AG10803 (cell line): ENCODE results near the gene MKKS.

Experiments used
- DNase-seq: peaks from one replicate; pipeline ENCODE4 v3.0.0; 2010; ENCODE audit warnings: low read depth
- H3K4me3 ChIP-seq: 2 replicates; pipeline ENCODE4 v1.5.1; 2011; ENCODE audit warnings: mild to moderate bottlenecking, low read length, control low read depth
- CTCF ChIP-seq: conservative IDR thresholded peaks from 2 replicates; pipeline ENCODE4 v1.5.1; 2011; ENCODE audit warnings: mild to moderate bottlenecking, low read length, control low read depth, inconsistent platforms

MKKS gene

GRCh38 chr20:10415013-10415650 is 18.9 kb downstream of the MKKS start:
- TF ChIP-seq CTCF = no peak
- H3K4me3 ChIP-seq = no peak overlapping the region
- DNase-seq = peak; percentile 25

DNA sequence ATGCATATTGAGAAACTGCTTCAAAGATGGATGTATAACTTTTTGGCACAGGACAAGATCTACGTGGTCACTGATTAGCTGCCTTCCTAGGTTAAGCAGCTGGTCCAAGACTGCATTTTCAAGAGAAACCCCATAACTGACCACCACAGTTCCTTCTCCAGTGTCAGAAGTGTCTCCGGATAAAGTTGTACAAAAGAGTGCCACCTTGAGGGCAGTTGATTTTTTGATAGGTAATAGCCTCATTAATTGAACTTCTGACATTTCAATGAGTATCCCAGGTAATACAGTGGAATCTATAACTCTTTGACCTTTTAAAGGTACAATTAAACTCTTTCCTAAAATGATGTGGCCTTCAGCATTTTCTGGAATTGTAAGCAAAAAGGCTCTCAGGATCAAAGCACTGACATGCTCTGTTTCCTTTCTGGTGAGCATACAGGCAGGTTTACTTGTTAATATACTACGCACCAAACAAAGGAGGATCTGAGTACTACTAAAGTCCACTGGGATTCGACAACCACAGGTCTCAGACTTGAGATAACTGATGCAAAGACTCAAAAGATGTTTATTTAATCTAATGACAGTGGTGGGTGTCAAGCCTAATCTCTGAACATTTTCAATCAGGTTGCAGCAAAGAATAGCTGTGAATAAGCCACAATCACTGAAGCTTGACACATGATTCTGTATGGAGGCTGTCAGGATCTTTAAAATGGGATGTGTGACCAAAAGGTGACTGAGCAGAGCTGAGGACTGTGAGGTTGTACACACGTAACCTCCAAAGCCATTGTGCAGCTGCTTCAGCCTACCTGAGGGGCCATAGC is 21.2 kb downstream of the MKKS start:
- TF ChIP-seq CTCF = peak; percentile 24; the same call in 1 of the 2 replicates
- no peak for DNase-seq
- no peak overlapping the region for H3K4me3 ChIP-seq

GRCh38 chr20:10411673-10412072 is 22.3 kb downstream of the MKKS start:
- no peak overlapping the region for H3K4me3 ChIP-seq
- no peak for TF ChIP-seq CTCF
- DNase-seq = no peak

DNA sequence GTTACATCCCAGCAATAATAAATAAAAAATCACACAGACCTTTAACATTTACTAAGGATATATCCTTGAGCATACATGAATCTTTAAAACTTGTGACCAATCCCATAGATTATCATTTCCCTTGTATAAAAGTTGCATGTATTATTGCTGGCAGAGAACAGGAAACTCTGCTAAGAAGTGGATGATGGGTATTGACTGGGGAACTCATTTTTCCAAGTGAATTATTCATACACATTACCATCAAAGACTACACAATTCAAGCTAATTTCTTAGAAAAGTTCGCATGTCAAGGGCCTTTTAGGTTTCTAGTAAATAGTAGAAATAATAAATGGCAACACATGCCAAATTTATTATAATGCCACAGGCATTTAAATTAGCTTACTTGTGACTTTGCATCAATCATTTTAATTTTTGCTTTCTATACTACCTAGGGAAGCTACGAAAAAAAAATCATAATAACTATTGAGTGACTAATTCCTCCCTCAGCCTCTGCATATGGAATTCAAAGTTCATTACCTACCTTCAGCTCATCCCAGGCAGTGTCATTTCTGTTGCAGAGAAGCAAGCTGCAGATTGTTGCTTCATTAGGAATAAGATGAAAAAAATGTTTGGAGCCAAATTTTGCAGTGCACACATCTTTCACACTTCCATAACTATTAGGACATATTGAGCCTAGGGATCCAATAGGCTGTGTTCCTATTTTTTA is 25.8 kb downstream of the MKKS start:
- H3K4me3 ChIP-seq = no peak overlapping the region
- no peak for DNase-seq
- no peak for TF ChIP-seq CTCF

- TF ChIP-seq CTCF = no peak
- H3K4me3 ChIP-seq = no peak overlapping the region
- DNase-seq = no peak
Observed at GRCh38 chr20:10404959-10405530, 29.0 kb downstream of the MKKS start.

DNA sequence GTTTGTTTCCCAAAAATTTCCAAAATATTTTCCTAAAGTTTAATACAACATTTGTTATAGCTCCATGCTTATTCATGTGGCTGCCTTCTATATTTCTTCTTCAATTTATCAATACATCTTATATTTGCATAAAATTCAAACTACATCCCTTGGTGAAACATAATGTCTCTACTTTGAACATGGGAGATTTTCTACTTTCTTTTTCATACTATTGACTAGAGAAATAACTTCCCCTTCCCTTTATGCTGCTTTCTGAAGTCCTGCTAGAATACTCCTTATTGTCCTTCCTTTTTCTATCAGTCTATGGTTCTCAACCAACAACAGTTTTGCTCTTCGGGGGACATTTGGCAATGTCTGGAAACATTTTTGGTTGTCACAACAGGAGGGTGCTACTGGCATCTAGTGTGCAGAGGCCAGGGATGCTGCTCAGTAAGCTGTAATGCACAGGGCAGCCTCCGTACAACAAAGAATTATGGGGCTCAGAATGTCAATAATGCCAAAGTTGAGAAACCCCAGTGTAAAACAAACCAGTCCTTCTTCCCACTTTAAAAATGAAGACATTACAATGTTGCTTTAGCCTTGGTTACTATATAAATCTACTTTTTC is 29.9 kb downstream of the MKKS start:
- TF ChIP-seq CTCF = no peak
- no peak overlapping the region for H3K4me3 ChIP-seq
- no peak for DNase-seq
